Transverse colon (tissue), 4 donors: Measurements from ENCODE around the gene RCSD1. TPM values are rescaled to one million over a fixed set of nuclear protein-coding genes. Genes with fewer than 3 reads are reported as not detected.

Experiments
- DNase-seq: peaks from one replicate; pipeline ENCODE4 v3.0.0-alpha.2; 2019
- H3K27ac ChIP-seq, 4 donors: fragments of 200-600 bp; sonication (generic); 2 replicates each; pipeline ENCODE4 v1.5.1; 2016 to 2018; ENCODE audit warnings: inconsistent platforms in 4 of 4
- H3K27me3 ChIP-seq: fragments of 200-600 bp; sonication (generic); 2 replicates; pipeline ENCODE4 v1.5.1; 2017; ENCODE audit warnings: inconsistent platforms
- H3K36me3 ChIP-seq, 4 donors: fragments of 200-600 bp; sonication (generic); 2 replicates each; pipeline ENCODE4 v1.5.1; 2017 to 2019; ENCODE audit warnings: inconsistent platforms in 4 of 4
- H3K4me1 ChIP-seq, 4 donors: fragments of 200-600 bp; sonication (generic); 2 replicates each; pipeline ENCODE4 v1.5.1; 2017 to 2020; ENCODE audit warnings: inconsistent platforms in 4 of 4
- H3K4me3 ChIP-seq, 4 donors: fragments of 200-600 bp; sonication (generic); 1 replicate in 1 of 4; 2 replicates in 3 of 4; pipeline versions ENCODE4 v1.5.1 to v1.6.1; 2017 to 2019; ENCODE audit warnings: inconsistent platforms in 4 of 4
- H3K9me3 ChIP-seq, 2 donors: fragments of 200-600 bp; sonication (generic); 2 replicates each; pipeline ENCODE4 v1.5.1; 2017 to 2019; ENCODE audit warnings: inconsistent platforms in 2 of 2
- EP300 ChIP-seq: sonication (generic); formaldehyde crosslinking; IDR thresholded peaks from one replicate; pipeline ENCODE4 v1.6.1; 2017; ENCODE audit warnings: antibody characterized with exemption, low read depth
- POLR2A ChIP-seq: fragments of 450-650 bp; IDR thresholded peaks from one replicate; pipeline ENCODE4 v1.6.1; 2016; ENCODE audit warnings: antibody characterized with exemption, mild to moderate bottlenecking, moderate library complexity
- POLR2AphosphoS5 ChIP-seq, 3 donors: sonication (generic); formaldehyde crosslinking; IDR thresholded peaks; one replicate each; pipeline ENCODE4 v1.6.1; 2016; ENCODE audit warnings: antibody characterized with exemption in 3 of 3
- WGBS, 2 donors: methylation state at CpG; one replicate each; pipeline ENCODE4 v1.1.5; 2018; ENCODE audit warnings: low coverage in 1 of 2; 5-methylcytosine and 5-hydroxymethylcytosine counted together
- in situ Hi-C, 4 donors: fragments of 200-750 bp; cut with MboI; loops; one replicate each; pipeline versions ENCODE4 v1.15.0 to v1.15.1; 2017; ENCODE audit warnings: low sequenced_read_pairs in 3 of 4, low pct_ligation_motif_present in 1 of 4, low pct_unique_long_range_greater_than_20kb in 1 of 4
- intact Hi-C: fragments of 100-400 bp; cut with DNase I; formaldehyde crosslinking; loops from one replicate; pipeline ENCODE4 v1.15.1; 2023; ENCODE audit warnings: low total_unique reads
- total RNA-seq, 4 donors: library from RNA; depleted of rRNA; stranded (reverse); fragments of >200 nt; gene quantifications; one replicate each; pipeline ENCODE4 v1.1.0, GENCODE V29; 2016
- TF ChIP-seq, protein P1 (sequence below), 5 experiments: fragments of 200-600 bp in 3 of 5; fragments of 450-650 bp in 2 of 5; sonication (generic) in 3 of 5; IDR thresholded peaks; 1 replicate in 2 of 5; 2 replicates in 3 of 5; pipeline ENCODE4 v1.5.1; 2016 to 2017; ENCODE audit warnings: antibody characterized with exemption in 5 of 5, inconsistent platforms in 3 of 5, mild to moderate bottlenecking in 2 of 5, moderate library complexity in 1 of 5

Gene RCSD1
- total RNA-seq, 4 donors from 2014 or later: 6.0 to 29.2 (median 15.9) TPM

DNA sequence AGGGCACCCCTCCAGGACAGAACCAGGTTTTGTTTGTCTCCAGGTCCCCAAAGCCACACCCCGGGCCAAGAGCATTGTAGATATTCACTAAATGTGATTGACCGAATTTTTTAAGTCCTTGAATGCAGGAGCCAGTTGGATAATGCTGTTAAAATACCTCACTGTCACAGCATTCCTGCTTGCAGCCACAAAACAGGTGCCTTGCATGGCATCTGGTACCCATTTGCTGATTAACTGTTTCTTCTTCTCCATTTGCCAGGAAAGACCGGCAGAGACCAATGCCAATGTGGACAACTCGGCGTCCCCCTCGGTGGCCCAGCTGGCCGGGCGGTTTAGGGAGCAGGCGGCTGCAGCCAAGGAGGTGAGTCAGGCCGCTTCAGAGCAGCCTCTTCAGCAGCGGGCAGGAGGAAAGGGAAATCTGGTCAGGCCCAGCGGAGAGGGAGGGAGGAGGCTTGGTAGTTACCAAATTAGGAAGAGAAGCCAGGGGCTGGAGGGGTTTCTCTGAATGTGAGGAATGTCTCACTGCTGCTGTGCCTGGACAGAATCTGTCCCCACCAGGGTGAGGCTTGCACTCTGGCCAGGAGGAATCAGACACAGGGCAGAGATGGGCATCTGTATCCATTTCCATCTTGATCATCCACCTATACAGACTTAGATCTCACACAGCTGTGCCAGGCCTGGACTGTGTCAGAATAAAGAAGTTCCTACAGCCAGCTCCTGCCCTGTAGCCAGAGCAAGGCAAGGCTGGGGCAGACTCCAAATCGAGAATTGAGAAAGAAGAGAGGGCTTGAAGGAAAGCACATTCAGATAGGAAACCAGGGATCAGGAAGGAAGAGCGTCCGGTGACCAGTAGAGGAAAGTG, 53.8 kb downstream of the RCSD1 start:
- Histone ChIP-seq H3K27me3 (no peaks in the 10 kb centered on the region), H3K4me1 (peaks cover 0 to 53% (median 13%) of the 10 kb centered on the region in 4 donors), H3K27ac (peak overlapping the region; percentile 44 to 75 (median 58)), H3K9me3 (no peaks in the 10 kb centered on the region), H3K36me3 (no peaks in the 10 kb centered on the region), H3K4me3 (no peak overlapping the region)
- in situ Hi-C loops: loop anchor here in 1 of 4 donors (5.0 kb wide), 1 partner anchor 82 kb away; no protein-coding TSS in a partner anchor
- TF ChIP-seq POLR2A: no peak
- TF ChIP-seq POLR2AphosphoS5 (IDR thresholded peaks at IDR 0.05): peak in 2 of 3 donors; percentile 11 to 51
- WGBS, 2 donors: 70 to 85% methylated on average over 5 to 15 of the region's 15 CpGs
- intact Hi-C loops: no loop called here
- no peak for DNase-seq

DNA sequence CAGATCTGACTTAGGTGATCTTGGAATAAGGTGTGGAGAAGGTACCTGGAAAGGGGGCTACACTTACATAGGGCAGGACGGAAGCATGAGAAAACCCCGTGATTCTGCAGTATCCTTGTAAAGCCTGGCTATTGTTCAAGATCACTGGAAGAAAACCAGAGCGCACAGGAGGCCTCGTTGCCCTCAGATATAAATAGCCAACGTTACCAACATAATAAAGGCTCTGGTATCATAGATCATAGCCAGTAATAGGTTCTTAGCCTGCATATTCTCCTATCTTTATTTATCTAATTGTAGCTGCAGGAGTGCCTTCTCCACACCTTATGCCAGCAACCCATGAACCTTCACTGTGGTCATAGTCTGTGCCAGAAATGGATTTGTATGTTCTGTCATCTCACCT, 55.8 kb downstream of the RCSD1 start:
- in situ Hi-C loops: loop anchor here in 1 of 4 donors (5.0 kb wide), 1 partner anchor 84 kb away; no protein-coding TSS in a partner anchor
- no peak for DNase-seq
- Histone ChIP-seq H3K27me3 (no peaks in the 10 kb centered on the region), H3K36me3 (no peaks in the 10 kb centered on the region), H3K9me3 (no peaks in the 10 kb centered on the region), H3K4me3 (no peak overlapping the region), H3K4me1 (peaks cover 0 to 42% (median 13%) of the 10 kb centered on the region in 4 donors), H3K27ac (peak overlapping the region; percentile 6 to 75 (median 48))
- 55 to 62% methylated on average over 5 of the region's 5 CpGs for WGBS, 2 donors
- intact Hi-C loops: loop anchor here (2.0 kb wide), 1 partner anchor 85 kb away; no protein-coding TSS in a partner anchor
- TF ChIP-seq POLR2AphosphoS5 (IDR thresholded peaks at IDR 0.05) (no peak), EP300 (no peak), POLR2A (no peak)

GRCh38 chr1:167687919-167688519, 58.0 kb downstream of the RCSD1 start:
- intact Hi-C loops (loop anchor here (2.0 kb wide), 1 partner anchor 87 kb away; no protein-coding TSS in a partner anchor), in situ Hi-C loops (loop anchor here in 1 of 4 donors (5.0 kb wide), 1 partner anchor 86 kb away; no protein-coding TSS in a partner anchor)
- 0 to 21% methylated on average over 3 to 7 of the region's 7 CpGs for WGBS, 2 donors
- peaks cover 0 to 33% (median 10%) of the 10 kb centered on the region in 4 donors for H3K4me1 ChIP-seq
- no peak overlapping the region for H3K4me3 ChIP-seq
- H3K27ac ChIP-seq: no peak overlapping the region
- H3K36me3 ChIP-seq: no peaks in the 10 kb centered on the region
- DNase-seq: peak; percentile 84
- H3K9me3 ChIP-seq: no peaks in the 10 kb centered on the region
- no peaks in the 10 kb centered on the region for H3K27me3 ChIP-seq
- TF ChIP-seq POLR2AphosphoS5 (IDR thresholded peaks at IDR 0.05) (no peak), EP300 (no peak), POLR2A (no peak)
- TF ChIP-seq, protein P1, sequence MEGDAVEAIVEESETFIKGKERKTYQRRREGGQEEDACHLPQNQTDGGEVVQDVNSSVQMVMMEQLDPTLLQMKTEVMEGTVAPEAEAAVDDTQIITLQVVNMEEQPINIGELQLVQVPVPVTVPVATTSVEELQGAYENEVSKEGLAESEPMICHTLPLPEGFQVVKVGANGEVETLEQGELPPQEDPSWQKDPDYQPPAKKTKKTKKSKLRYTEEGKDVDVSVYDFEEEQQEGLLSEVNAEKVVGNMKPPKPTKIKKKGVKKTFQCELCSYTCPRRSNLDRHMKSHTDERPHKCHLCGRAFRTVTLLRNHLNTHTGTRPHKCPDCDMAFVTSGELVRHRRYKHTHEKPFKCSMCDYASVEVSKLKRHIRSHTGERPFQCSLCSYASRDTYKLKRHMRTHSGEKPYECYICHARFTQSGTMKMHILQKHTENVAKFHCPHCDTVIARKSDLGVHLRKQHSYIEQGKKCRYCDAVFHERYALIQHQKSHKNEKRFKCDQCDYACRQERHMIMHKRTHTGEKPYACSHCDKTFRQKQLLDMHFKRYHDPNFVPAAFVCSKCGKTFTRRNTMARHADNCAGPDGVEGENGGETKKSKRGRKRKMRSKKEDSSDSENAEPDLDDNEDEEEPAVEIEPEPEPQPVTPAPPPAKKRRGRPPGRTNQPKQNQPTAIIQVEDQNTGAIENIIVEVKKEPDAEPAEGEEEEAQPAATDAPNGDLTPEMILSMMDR (IDR thresholded peaks at IDR 0.05): peak; percentile 82 to 96 (median 94)

- 87 to 98% methylated on average over 3 to 5 of the region's 5 CpGs for WGBS, 2 donors
- Histone ChIP-seq H3K4me1 (peaks cover 0 to 20% (median 3%) of the 10 kb centered on the region in 4 donors), H3K27ac (no peak overlapping the region), H3K4me3 (no peak overlapping the region), H3K36me3 (no peaks in the 10 kb centered on the region), H3K9me3 (no peaks in the 10 kb centered on the region), H3K27me3 (no peaks in the 10 kb centered on the region)
- no peak for TF ChIP-seq POLR2A
- no peak for TF ChIP-seq EP300
- TF ChIP-seq, protein P1 (IDR thresholded peaks at IDR 0.05): no peak
- TF ChIP-seq POLR2AphosphoS5 (IDR thresholded peaks at IDR 0.05): no peak
- in situ Hi-C loops: loop anchor here in 1 of 4 donors (5.0 kb wide), 1 partner anchor 87 kb away; no protein-coding TSS in a partner anchor
- intact Hi-C loops: no loop called here
- DNase-seq: no peak
These were observed 59.5 kb downstream of the RCSD1 start for GRCh38 chr1:167689567-167689920.
